Measurements from ENCODE around the gene AXIN1. TPM values are rescaled to one million over a fixed set of nuclear protein-coding genes. Genes with fewer than 3 reads are reported as not detected.
A peak's percentile ranks its signal among the peaks of the same experiment; 100 is the strongest.

Gene AXIN1
- total RNA-seq, 2 donors from 2014 or later, result 14.8 TPM

DNA sequence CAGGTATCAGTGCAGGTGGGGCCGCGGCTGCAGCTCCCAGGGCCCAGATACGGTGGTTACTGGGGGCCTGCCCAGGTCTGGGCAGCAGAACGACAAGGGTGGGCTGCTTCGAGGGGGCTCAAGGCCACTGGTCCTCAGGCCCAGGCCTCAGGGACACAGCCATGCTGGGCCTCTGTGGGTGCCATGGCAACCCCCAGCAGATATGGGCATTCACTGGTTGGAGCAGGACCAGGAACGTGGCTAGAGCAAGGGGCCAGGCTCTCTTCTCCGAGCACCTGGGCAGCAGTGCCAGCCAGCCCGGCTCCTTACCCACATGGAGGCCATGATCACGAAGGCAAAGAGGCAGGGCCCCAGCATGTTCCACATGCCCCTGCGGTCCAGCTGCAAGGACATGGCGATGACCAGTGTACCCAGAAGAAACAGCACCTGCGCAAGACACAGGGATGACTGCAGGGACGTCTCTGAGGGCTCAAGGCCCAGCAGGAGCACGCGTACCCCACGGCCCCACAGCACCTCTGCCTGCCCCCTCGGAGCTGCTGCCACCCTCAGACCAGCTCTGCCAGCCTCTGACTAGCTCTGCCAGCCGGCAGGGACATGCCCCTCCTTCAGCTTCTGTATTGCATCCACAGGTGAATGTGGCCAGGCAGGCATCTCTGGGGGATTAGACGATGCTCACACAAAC is 19.9 kb upstream of the AXIN1 start:
- ATAC-seq, result no peak
- DNase-seq, result no peak
- Histone ChIP-seq H3K36me3 (replicated peaks in 1 of 2; ENCODE audit: insufficient read depth in 1 of 2, low read depth in 2 of 2) (peaks cover 30 to 34% of the 10 kb centered on the region in 2 donors), H3K27ac (peak overlapping the region in 1 of 4 donors; percentile 13), H3K4me1 (peaks cover 22% of the 10 kb centered on the region), H3K9me3 (no peaks in the 10 kb centered on the region), H3K27me3 (no peaks in the 10 kb centered on the region), H3K4me3 (no peak overlapping the region)
- WGBS, 2 donors, result 80 to 82% methylated on average over 7 to 19 of the region's 19 CpGs
- intact Hi-C loops (cut with DNase I), result no loop called here
- TF ChIP-seq, protein P1, sequence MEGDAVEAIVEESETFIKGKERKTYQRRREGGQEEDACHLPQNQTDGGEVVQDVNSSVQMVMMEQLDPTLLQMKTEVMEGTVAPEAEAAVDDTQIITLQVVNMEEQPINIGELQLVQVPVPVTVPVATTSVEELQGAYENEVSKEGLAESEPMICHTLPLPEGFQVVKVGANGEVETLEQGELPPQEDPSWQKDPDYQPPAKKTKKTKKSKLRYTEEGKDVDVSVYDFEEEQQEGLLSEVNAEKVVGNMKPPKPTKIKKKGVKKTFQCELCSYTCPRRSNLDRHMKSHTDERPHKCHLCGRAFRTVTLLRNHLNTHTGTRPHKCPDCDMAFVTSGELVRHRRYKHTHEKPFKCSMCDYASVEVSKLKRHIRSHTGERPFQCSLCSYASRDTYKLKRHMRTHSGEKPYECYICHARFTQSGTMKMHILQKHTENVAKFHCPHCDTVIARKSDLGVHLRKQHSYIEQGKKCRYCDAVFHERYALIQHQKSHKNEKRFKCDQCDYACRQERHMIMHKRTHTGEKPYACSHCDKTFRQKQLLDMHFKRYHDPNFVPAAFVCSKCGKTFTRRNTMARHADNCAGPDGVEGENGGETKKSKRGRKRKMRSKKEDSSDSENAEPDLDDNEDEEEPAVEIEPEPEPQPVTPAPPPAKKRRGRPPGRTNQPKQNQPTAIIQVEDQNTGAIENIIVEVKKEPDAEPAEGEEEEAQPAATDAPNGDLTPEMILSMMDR (IDR thresholded peaks at IDR 0.05), result no peak
- TF ChIP-seq POLR2A (IDR thresholded peaks at IDR 0.05), result no peak

DNA sequence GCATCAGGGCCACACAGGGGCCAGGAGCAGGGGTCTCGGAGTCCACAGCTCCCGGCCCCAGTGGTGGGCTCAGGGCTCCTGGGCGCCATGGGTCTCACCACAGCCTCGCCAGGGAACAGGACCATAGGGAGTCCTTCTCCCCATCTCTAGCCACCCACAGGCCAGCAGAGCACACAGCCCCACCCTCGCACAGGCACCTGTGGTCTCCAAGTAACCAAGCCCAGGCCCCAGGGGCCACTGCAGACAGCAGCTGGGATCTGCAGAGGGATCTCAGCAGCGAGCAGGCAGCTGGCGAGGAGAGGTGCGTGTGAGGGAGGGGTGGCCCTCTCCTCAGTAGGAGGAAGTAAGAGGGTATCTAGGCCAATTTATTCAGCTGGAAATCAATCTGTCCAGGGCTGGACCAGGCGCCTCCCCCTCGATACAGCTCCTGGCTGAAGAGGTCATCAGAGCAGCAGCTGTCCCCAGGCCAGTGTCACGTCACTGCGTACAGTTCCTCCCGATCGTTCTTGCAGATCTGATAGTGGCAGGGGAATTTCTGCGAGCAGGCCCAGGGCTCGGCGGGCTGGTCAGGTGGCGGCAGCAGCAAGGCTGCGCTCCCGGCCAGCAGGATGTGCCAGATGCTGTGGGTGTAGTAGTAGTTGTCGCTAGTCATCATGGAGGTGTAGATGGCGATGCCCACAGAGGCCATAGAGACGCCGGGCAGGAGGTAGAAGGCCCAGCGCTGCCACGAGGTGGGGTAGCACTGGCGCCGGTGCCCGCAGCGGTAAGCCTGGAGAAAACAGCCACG is 19.2 kb upstream of the AXIN1 start:
- ATAC-seq (no peak), DNase-seq (peak in 1 of 4 donors; percentile 33)
- Histone ChIP-seq H3K4me3 (no peak overlapping the region), H3K27ac (peak overlapping the region in 1 of 4 donors; percentile 66), H3K36me3 (replicated peaks in 1 of 2; ENCODE audit: insufficient read depth in 1 of 2, low read depth in 2 of 2) (peaks cover 24 to 29% of the 10 kb centered on the region in 2 donors), H3K4me1 (peaks cover 22% of the 10 kb centered on the region), H3K9me3 (no peaks in the 10 kb centered on the region), H3K27me3 (no peaks in the 10 kb centered on the region)
- no peak for TF ChIP-seq POLR2A (IDR thresholded peaks at IDR 0.05)
- TF ChIP-seq, protein P1 (IDR thresholded peaks at IDR 0.05), result peak in 1 of 7 experiments; percentile 4
- WGBS, 2 donors, result 83 to 85% methylated on average over 27 to 31 of the region's 31 CpGs
- intact Hi-C loops (cut with DNase I), result no loop called here

DNA sequence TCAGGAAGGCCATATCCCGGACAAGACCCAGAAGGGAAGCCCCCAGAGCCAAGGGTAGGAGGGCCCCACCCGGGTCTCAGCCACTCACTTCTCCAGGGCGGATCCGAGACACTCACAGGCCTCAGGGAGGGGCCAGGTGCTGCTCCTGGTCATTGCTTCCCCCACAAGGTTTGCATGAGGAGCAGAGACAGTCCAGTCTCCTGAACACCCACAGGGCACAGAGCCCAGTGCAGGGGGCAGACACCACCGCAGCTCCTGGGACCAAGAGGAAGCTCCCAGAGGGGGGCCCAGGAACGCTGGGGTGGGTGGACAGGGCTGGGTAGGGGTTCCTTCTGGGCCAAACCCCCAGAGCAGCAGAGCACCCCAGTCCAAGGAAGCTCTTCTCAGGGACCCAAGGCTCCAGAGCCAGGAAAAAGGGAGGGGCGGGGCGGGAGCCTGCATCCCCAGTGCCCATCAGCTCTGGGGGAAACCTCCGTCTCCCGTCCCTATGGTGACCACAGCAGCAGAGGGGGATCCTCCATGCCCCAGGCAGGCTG is 18.5 kb upstream of the AXIN1 start:
- 37 to 55% methylated on average over 4 to 7 of the region's 10 CpGs for WGBS, 2 donors
- H3K36me3 ChIP-seq (replicated peaks in 1 of 2; ENCODE audit: insufficient read depth in 1 of 2, low read depth in 2 of 2), result peaks cover 19 to 23% of the 10 kb centered on the region in 2 donors
- TF ChIP-seq, protein P1 (IDR thresholded peaks at IDR 0.05), result no peak
- no peak for TF ChIP-seq POLR2A (IDR thresholded peaks at IDR 0.05)
- H3K27ac ChIP-seq, result peak overlapping the region in 3 of 4 donors; percentile 35 to 75 (median 66)
- H3K27me3 ChIP-seq, result no peaks in the 10 kb centered on the region
- ATAC-seq (no peak), DNase-seq (no peak)
- H3K9me3 ChIP-seq, result no peaks in the 10 kb centered on the region
- no peak overlapping the region for H3K4me3 ChIP-seq
- H3K4me1 ChIP-seq, result peaks cover 22% of the 10 kb centered on the region
- intact Hi-C loops (cut with DNase I), result no loop called here

DNA sequence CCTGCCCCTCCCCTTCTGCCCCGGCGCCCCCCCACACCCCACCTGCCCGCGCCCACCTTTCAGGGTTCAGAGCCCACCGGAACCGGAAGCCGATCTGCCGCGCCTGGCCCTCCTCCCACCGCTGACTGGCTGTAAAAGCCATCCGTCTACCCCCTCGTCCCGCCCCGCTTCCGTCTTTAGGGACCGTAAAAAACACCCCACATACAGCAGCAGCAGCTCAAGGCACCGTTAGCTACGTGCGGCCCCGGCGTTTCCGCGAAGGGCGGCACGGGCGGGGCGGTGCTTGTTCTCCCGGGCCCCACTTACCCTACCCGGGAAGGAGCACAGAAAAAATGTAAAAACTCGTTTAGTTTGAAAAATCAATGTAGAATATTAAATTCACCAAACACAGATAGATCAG is 17.9 kb upstream of the AXIN1 start, which contains the start of gene MRPL28:
TSS of gene MRPL28 (minus strand) at position 96 of the 400 bp plus-strand sequence. CDS start 320 bp downstream, outside the sequence.
- peak in 2 of 3 donors; percentile 25 to 35 for TF ChIP-seq POLR2A (IDR thresholded peaks at IDR 0.05)
- TF ChIP-seq, protein P1 (IDR thresholded peaks at IDR 0.05), result no peak
- no peaks in the 10 kb centered on the region for H3K9me3 ChIP-seq
- peaks cover 18 to 20% of the 10 kb centered on the region in 2 donors for H3K36me3 ChIP-seq (replicated peaks in 1 of 2; ENCODE audit: insufficient read depth in 1 of 2, low read depth in 2 of 2)
- H3K4me1 ChIP-seq, result peaks cover 22% of the 10 kb centered on the region
- H3K27me3 ChIP-seq, result no peaks in the 10 kb centered on the region
- intact Hi-C loops (cut with DNase I), result no loop called here
- 0 to 1% methylated on average over 14 to 23 of the region's 30 CpGs for WGBS, 2 donors
- ATAC-seq (peak; percentile 98), DNase-seq (peak; percentile 94 to 95 (median 95))
- H3K4me3 ChIP-seq, result peak within 1 kb of the TSS in 1 of 2 donors; percentile 37
- H3K27ac ChIP-seq, result peak within 1 kb of the TSS in 3 of 4 donors; percentile 35 to 75 (median 66)
